Measurements from ENCODE around the gene PGF. TPM values are rescaled to one million over a fixed set of nuclear protein-coding genes. Genes with fewer than 3 reads are reported as not detected.
A peak's percentile ranks its signal among the peaks of the same experiment; 100 is the strongest.

The PGF gene
- polyA plus RNA-seq, 12 donors, result 15.5 to 51.5 (median 29.1) TPM; not detected in 1

DNA sequence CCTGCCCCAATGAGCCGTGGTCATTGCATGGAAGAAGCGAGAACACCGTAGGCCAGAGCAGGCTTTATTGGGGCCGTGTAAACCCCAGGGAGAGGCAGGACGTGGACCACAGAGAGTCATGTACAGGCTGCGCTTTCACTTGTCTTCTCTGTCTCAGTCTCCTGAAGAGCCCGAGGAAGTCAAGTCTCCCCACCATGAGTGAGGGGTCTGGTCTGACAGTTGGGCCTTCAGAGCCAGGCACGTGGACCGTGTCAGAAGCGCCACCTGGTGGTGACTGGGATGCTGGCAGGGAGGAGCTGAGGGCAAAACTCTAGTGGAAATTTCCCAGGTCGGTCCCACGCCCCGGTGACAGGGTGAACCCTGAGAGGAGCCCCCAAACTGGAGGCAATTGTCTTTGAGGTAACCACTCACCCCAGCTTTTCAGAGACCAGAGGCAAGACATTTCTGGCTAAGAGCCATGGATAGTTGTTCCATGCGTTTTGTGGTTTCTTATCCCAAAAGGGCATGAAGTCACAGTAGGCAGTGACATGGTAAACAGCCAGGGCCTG, 49.7 kb downstream of the PGF start:
- DNase-seq, result peak; percentile 67

DNA sequence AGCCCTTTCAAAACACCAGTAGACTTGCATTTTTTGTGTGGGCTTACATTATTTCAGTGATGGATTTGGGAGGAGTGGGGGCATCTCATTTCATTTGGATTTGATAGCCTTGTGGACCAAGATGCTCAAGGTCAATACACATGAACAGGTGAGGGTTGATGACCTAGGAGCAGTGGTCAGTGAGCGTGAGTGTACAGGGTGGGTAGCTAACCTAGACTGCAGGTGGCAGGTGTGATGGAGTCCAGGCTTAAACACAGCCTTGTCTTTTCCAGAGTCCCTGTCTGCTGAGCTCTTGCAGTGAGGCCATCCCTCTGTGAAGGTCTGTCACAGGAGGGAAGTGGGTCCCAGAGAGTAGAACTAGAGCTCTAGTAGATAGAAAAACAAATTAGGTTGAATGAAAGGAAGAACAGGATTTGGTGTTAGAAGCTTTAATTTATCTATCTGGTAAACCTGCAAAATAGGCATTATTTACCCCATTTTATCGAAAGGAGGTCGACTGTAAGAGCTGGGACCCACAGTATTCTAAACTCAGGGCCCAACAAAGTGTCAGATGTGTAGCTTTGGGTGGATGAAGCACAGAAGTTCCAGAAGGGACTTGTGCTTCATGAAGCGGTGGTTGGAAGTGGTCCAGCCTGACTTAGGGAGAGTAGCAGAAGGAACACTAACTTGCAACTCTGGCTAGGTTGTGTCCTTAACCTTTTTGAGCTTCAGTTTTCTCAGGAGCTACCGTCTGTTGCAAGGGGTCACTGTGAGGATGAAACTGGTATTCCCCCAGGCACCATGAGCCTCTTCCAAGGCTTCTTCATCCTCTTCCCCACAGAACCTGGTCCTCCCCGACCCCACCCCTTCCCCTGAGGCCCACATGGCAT, 50.5 kb downstream of the PGF start:
- no peak for DNase-seq

DNA sequence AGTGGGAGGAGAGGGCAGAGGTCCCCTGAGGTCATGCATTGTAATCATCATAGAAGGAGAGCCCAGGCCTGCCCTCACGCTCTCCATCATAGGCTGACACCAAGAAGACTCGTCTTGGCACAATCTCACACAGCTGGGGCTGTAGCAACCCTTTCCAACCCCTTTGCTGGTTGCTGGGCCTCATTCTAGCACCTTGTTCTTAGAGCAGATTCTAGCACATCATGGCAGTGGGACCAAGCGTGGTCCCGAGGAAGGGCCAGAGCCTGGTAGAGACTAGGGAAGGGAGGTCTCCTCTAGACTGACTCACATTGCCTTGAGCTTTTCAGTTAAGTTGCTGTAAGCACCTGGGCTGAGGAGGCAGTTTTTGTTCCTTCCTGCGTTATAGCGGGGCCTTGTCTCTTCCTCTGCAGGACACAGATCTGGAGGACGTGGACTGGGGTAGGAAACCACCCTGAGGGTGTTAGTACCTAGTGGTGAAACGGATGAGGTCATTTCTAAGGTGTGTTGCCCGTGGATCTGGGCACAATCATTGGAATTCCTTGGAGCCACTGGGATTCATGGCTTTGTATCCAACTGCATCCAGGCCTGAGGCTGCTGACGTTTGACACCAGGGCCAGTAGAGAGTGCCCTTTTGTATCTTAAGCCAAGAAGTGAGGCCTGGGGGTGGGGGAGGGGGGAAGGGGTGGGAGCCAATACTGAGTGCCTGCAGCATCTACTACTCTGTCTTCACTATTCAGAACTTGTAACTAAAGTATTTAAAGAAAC, 52.3 kb downstream of the PGF start:
- DNase-seq, result no peak

GRCh38 chr14:74898694-74899093, 56.7 kb downstream of the PGF start:
- no peak for DNase-seq

DNA sequence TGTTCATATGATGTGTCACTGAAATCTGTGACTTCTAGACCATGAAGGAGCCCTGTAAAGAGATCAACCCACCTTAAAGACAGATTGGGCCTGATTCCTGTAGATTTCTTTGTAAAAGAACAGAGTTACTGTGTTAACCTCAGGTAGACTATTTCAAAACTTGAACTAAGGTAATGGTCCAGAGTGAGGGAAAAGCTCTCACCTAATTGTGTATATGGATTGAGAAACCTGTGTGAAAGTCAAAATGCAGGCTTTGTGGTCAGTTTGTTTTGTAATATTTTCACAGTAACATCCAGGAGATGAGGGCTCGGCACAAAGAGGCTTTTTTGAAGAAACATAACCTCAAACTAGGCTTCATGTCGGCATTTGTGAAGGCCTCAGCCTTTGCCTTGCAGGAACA, 57.3 kb downstream of the PGF start:
- no peak for DNase-seq

DNA sequence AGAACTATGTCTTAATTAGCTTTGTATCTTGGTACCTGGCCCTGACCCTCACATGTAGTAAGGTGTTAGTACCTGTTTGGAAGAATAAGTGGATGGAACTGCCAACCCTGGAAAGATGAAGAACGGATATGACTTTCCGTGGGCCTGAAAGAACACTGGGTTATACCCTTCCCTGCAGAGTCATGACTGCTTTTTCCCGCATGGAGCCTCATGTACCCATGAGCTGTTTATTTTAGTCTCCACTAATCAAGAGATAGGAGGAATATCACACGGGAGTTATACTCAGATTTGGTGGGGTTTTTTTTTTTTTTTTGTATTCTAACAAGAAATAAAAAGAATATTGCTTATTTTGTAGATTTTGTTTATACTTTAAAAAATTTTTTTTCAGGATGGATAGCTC, 57.8 kb downstream of the PGF start:
- no peak for DNase-seq

DNA sequence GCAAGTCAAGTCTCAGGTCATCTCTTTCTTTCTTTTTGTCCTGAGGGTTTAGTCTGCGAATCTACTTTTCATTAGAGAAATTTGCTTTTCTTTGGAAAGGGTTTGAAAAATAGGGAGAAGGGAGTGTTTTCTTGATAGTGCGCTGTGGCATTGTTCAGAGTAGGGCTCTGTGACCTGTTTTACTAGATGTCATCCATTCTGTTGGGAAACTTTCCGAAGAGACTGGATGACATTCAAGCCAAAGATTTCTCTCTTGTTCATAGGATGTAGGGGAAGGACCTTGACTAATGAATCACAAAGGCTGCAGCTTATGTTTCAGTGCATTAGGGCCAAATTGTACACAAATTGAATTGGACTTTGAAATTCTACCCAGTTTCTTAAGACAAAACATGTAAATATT, 59.0 kb downstream of the PGF start:
- no peak for DNase-seq

DNA sequence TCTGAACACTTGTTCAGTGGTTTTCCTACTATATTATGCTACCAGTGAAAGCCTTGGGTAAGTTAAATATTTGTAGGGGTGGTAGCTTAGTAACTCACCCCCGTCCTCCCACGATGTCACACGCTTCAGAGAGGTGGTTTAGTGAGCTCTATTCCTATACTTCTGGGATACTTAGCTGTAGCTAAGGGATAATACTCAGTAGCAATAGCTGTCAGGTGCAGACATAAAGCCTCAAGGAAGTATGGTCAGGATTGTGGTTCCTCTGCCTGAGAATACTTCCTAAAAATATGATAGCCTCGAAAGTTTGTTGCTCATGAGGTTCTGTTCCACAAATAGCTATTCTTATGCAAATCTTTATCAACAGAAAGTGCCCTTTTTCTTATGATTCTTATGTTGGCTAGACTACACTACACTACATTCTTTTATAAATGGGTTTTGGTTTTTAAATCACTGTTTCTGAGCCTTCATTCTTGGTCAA, 61.7 kb downstream of the PGF start:
- DNase-seq, result no peak

DNA sequence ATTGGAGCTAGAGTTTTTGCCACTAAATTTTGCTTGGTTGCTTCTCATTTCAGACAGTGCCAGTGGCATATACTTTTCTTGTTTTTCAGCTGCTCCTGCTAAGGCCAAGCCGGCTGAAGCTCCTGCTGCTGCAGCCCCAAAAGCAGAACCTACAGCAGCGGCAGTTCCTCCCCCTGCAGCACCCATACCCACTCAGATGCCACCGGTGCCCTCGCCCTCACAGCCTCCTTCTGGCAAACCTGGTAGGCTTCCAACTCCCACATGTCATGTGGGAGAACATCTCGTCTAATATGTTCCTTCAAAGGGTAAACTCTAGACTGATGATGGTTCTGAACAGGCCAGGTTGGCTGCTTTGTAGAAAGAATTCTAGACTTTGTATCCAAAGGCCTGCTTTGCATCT, 62.7 kb downstream of the PGF start:
- DNase-seq, result no peak

GRCh38 chr14:74891870-74892269, 63.5 kb downstream of the PGF start:
- no peak for DNase-seq

Other genes starting within 250 kb of the PGF start
- gene AREL1, start 242.5 kb downstream of the PGF start, polyA plus RNA-seq (ENCODE audit: insufficient read length in 12 of 12), result 10 to 100 TPM in 11 of 12 donors, not detected in 1; 15.4 to 25.0 (median 19.9) TPM
- gene FCF1, start 242.5 kb downstream of the PGF start, polyA plus RNA-seq (ENCODE audit: insufficient read length in 12 of 12), result 10 to 100 TPM in 11 of 12 donors, not detected in 1; 33.8 to 64.9 (median 44.8) TPM
- gene YLPM1, start 192.3 kb downstream of the PGF start, polyA plus RNA-seq (ENCODE audit: insufficient read length in 12 of 12), result 10 to 100 TPM in 11 of 12 donors, not detected in 1; 45.8 to 76.0 (median 55.0) TPM
- gene PROX2, start 79.5 kb downstream of the PGF start, polyA plus RNA-seq (ENCODE audit: insufficient read length in 12 of 12), result 1 to 10 TPM in 3 of 12 donors, under 1 TPM in 7, not detected in 2; 0.15 to 2.3 (median 0.76) TPM
- gene DLST, start 73.7 kb downstream of the PGF start, polyA plus RNA-seq (ENCODE audit: insufficient read length in 12 of 12), result 10 to 100 TPM in 11 of 12 donors, not detected in 1; 64.6 to 83.3 (median 71.6) TPM
- 10 to 100 TPM in 5 of 12 donors, 1 to 10 TPM in 6, not detected in 1; 3.9 to 15.7 (median 9.9) TPM for gene RPS6KL1, start 32.3 kb downstream of the PGF start, polyA plus RNA-seq (ENCODE audit: insufficient read length in 12 of 12)
- gene EIF2B2, start 47.3 kb upstream of the PGF start, polyA plus RNA-seq (ENCODE audit: insufficient read length in 12 of 12), result 10 to 100 TPM in 11 of 12 donors, not detected in 1; 28.0 to 61.0 (median 50.2) TPM
- 10 to 100 TPM in 11 of 12 donors, not detected in 1; 19.0 to 28.6 (median 23.0) TPM for gene MLH3, start 95.9 kb upstream of the PGF start, polyA plus RNA-seq (ENCODE audit: insufficient read length in 12 of 12)
- gene ACYP1, start 108.4 kb upstream of the PGF start, polyA plus RNA-seq (ENCODE audit: insufficient read length in 12 of 12), result 10 to 100 TPM in 11 of 12 donors, not detected in 1; 10.3 to 41.1 (median 20.4) TPM
- gene ZC2HC1C, start 114.0 kb upstream of the PGF start, polyA plus RNA-seq (ENCODE audit: insufficient read length in 12 of 12), result 1 to 10 TPM in 7 of 12 donors, under 1 TPM in 3, not detected in 2; 0.38 to 2.5 (median 1.2) TPM
- 100 to 1,000 TPM in 2 of 12 donors, 10 to 100 TPM in 9, not detected in 1; 49.5 to 103 (median 84.4) TPM for gene NEK9, start 171.5 kb upstream of the PGF start, polyA plus RNA-seq (ENCODE audit: insufficient read length in 12 of 12)
- 100 to 1,000 TPM in 11 of 12 donors, not detected in 1; 129 to 182 (median 151) TPM for gene TMED10, start 221.0 kb upstream of the PGF start, polyA plus RNA-seq (ENCODE audit: insufficient read length in 12 of 12)

Data from muscle of arm (tissue), 12 donors.